ENCODE measurements around the gene PYCARD. TPM values are rescaled to one million over a fixed set of nuclear protein-coding genes. Genes with fewer than 3 reads are reported as not detected.
A peak's percentile ranks its signal among the peaks of the same experiment; 100 is the strongest.
"Not testable (repeated sequence)": the region's sequence is repeated elsewhere in the genome, so short reads cannot be mapped to it uniquely, and the experiment has no call there.

The PYCARD gene
- total and polyA plus RNA-seq, 2 experiments from 2014 or later: 24.3 to 28.1 TPM

DNA sequence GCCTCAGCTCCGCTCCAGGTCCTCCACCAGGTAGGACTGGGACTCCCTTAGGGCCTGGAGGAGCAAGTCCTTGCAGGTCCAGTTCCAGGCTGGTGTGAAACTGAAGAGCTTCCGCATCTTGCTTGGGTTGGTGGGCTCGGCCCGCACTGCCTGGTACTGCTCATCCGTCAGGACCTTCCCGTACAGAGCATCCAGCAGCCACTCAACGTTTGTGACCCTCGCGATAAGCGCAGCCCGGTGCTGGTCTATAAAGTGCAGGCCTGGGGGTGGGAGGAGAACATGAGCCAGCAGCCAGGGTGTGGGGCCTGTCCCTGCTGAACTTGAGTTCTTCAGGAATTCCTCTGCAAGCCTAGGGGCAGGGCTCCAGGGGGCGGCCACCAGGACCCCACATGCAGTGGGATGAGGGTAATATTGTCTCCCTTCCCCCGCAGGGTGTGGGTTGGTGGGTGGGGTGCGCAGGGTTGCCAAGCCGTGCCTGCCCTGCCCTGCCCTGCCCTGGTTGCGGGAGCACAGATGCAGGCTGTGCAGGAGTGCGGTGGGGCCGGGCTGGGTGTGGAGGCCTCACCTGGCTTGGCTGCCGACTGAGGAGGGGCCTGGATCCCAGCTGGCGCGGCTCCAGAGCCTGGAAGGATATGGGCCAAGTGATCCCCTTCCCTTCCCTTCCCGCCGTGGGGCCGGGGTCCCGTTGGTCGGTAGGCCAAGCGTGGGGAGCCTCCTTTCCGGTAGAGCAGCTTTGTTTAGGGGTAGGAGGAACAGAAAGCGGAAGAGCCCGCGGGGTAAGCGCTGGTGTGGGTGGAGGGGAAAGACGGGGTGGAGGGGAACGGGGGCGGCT, 762 bp downstream of the PYCARD start:
- peak overlapping the region; percentile 82 for H3K4me3 ChIP-seq
- in situ Hi-C loops (cut with MboI): loop anchor here (10.0 to 25.0 kb wide), 2 partner anchors 243 to 511 kb away; partner anchors contain the start of gene ZNF843
- peaks cover 9% of the 10 kb centered on the region; the same call in 1 of the 2 replicates for H3K4me1 ChIP-seq (ENCODE audit: insufficient read depth)
- no peaks in the 10 kb centered on the region for H3K9me3 ChIP-seq (ENCODE audit: low read depth)
- H3K9me2 ChIP-seq (ENCODE audit: insufficient read depth): no peaks in the 10 kb centered on the region
- H4K20me1 ChIP-seq (ENCODE audit: insufficient read depth): 0 out of 2 replicates have a peak, but pooled peaks cover 4% of the 10 kb centered on the region
- WGBS, 2 experiments (ENCODE audit: low coverage in 1 of 2, low lambda C conversion rate in 2 of 2, missing lambda C conversion rate in 2 of 2): 16 to 19% methylated on average over 32 to 33 of the region's 35 CpGs
- no peak overlapping the region for H3K27ac ChIP-seq
- no peaks in the 10 kb centered on the region for H3K79me2 ChIP-seq (ENCODE audit: insufficient read depth)
- H3K27me3 ChIP-seq (replicated peaks; ENCODE audit: insufficient read depth): no peaks in the 10 kb centered on the region
- peak overlapping the region; percentile 94 for H3K4me2 ChIP-seq (ENCODE audit: unreplicated experiment)
- peak overlapping the region; percentile 94 for H2AFZ ChIP-seq
- H3K9ac ChIP-seq: peak overlapping the region; percentile 68
- TF ChIP-seq EZH2 (IDR thresholded peaks at IDR 0.05; ENCODE audit: insufficient read depth, poor library complexity, severe bottlenecking) (no peak), EZH2phosphoT487 (IDR thresholded peaks at IDR 0.05; ENCODE audit: insufficient read depth, low read depth) (no peak)
- peaks cover 5% of the 10 kb centered on the region; the same call in 1 of the 2 replicates for H3K36me3 ChIP-seq (ENCODE audit: low read depth)
- peaks cover 46% of the 10 kb centered on the region for H3F3A ChIP-seq (ENCODE audit: insufficient read depth)
- peak; percentile 45 for DNase-seq

GRCh38 chr16:31200821-31201568, 1.6 kb downstream of the PYCARD start:
- H4K20me1 ChIP-seq (ENCODE audit: insufficient read depth): 0 out of 2 replicates have a peak, but pooled peaks cover 4% of the 10 kb centered on the region
- H3K9me2 ChIP-seq (ENCODE audit: insufficient read depth): no peaks in the 10 kb centered on the region
- H3K9me3 ChIP-seq (ENCODE audit: low read depth): no peaks in the 10 kb centered on the region
- H3K4me2 ChIP-seq (ENCODE audit: unreplicated experiment): peak overlapping the region; percentile 94
- 0 out of 2 replicates have a peak, but pooled peaks cover 5% of the 10 kb centered on the region for H3K79me2 ChIP-seq (ENCODE audit: insufficient read depth)
- DNase-seq: peak; percentile 60
- H3F3A ChIP-seq (ENCODE audit: insufficient read depth): peaks cover 53% of the 10 kb centered on the region
- H3K36me3 ChIP-seq (ENCODE audit: low read depth): peaks cover 13% of the 10 kb centered on the region
- WGBS, 2 experiments (ENCODE audit: low coverage in 1 of 2, low lambda C conversion rate in 2 of 2, missing lambda C conversion rate in 2 of 2): 52 to 53% methylated on average over 8 of the region's 8 CpGs
- H3K9ac ChIP-seq: no peak overlapping the region; the same call in 1 of the 2 replicates
- H3K27ac ChIP-seq: peak overlapping the region; percentile 23; the same call in 1 of the 2 replicates
- TF ChIP-seq EZH2phosphoT487 (IDR thresholded peaks at IDR 0.05; ENCODE audit: insufficient read depth, low read depth): no peak
- no peak for TF ChIP-seq EZH2 (IDR thresholded peaks at IDR 0.05; ENCODE audit: insufficient read depth, poor library complexity, severe bottlenecking)
- in situ Hi-C loops (cut with MboI): loop anchor here (10.0 to 25.0 kb wide), 2 partner anchors 244 to 511 kb away; partner anchors contain the start of gene ZNF843
- H3K4me1 ChIP-seq (ENCODE audit: insufficient read depth): peaks cover 9% of the 10 kb centered on the region; the same call in 1 of the 2 replicates
- no peak overlapping the region for H3K4me3 ChIP-seq
- no peaks in the 10 kb centered on the region for H3K27me3 ChIP-seq (replicated peaks; ENCODE audit: insufficient read depth)
- no peak overlapping the region for H2AFZ ChIP-seq

GRCh38 chr16:31200111-31200510, 2.4 kb downstream of the PYCARD start:
- DNase-seq; H3K9ac ChIP-seq; H3K27me3 ChIP-seq (replicated peaks; ENCODE audit: insufficient read depth); H3K27ac ChIP-seq; H3K4me1 ChIP-seq (ENCODE audit: insufficient read depth); H2AFZ ChIP-seq; H3K9me3 ChIP-seq (ENCODE audit: low read depth); H3K4me2 ChIP-seq (ENCODE audit: unreplicated experiment); H3K4me3 ChIP-seq; H3K9me2 ChIP-seq (ENCODE audit: insufficient read depth); H4K20me1 ChIP-seq (ENCODE audit: insufficient read depth): not testable (repeated sequence)
- Histone ChIP-seq H3K79me2 (ENCODE audit: insufficient read depth) (peaks cover 14% of the 10 kb centered on the region; the same call in 1 of the 2 replicates), H3F3A (ENCODE audit: insufficient read depth) (peaks cover 61% of the 10 kb centered on the region), H3K36me3 (ENCODE audit: low read depth) (peaks cover 22% of the 10 kb centered on the region)
- in situ Hi-C loops (cut with MboI): loop anchor here (10.0 to 25.0 kb wide), 2 partner anchors 245 to 512 kb away; partner anchors contain the start of gene ZNF843
- 92 to 93% methylated on average over 7 to 8 of the region's 8 CpGs for WGBS, 2 experiments (ENCODE audit: low coverage in 1 of 2, low lambda C conversion rate in 2 of 2, missing lambda C conversion rate in 2 of 2)

GRCh38 chr16:31199430-31200041, 3.0 kb downstream of the PYCARD start:
- no peak for DNase-seq
- peaks cover 28% of the 10 kb centered on the region for H3K36me3 ChIP-seq (ENCODE audit: low read depth)
- WGBS, 2 experiments (ENCODE audit: low coverage in 1 of 2, low lambda C conversion rate in 2 of 2, missing lambda C conversion rate in 2 of 2): 95 to 97% methylated on average over 5 of the region's 5 CpGs
- H3K27me3 ChIP-seq (replicated peaks; ENCODE audit: insufficient read depth): no peaks in the 10 kb centered on the region
- no peak overlapping the region for H3K27ac ChIP-seq
- H3K9ac ChIP-seq: no peak overlapping the region
- H3K4me3 ChIP-seq: no peak overlapping the region
- H2AFZ ChIP-seq: no peak overlapping the region
- peaks cover 9% of the 10 kb centered on the region; the same call in 1 of the 2 replicates for H3K4me1 ChIP-seq (ENCODE audit: insufficient read depth)
- no peaks in the 10 kb centered on the region for H3K9me2 ChIP-seq (ENCODE audit: insufficient read depth)
- TF ChIP-seq EZH2phosphoT487 (IDR thresholded peaks at IDR 0.05; ENCODE audit: insufficient read depth, low read depth) (no peak), EZH2 (IDR thresholded peaks at IDR 0.05; ENCODE audit: insufficient read depth, poor library complexity, severe bottlenecking) (no peak)
- in situ Hi-C loops (cut with MboI): loop anchor here (10.0 to 25.0 kb wide), 2 partner anchors 245 to 513 kb away; partner anchors contain the start of gene ZNF843
- H3K9me3 ChIP-seq (ENCODE audit: low read depth): no peaks in the 10 kb centered on the region
- peaks cover 14% of the 10 kb centered on the region for H3K79me2 ChIP-seq (ENCODE audit: insufficient read depth)
- peaks cover 67% of the 10 kb centered on the region for H3F3A ChIP-seq (ENCODE audit: insufficient read depth)
- H4K20me1 ChIP-seq (ENCODE audit: insufficient read depth): 0 out of 2 replicates have a peak, but pooled peaks cover 4% of the 10 kb centered on the region
- no peak overlapping the region for H3K4me2 ChIP-seq (ENCODE audit: unreplicated experiment)

All from GM23248 (cell line).